Stimulated activated CD8-positive, alpha-beta memory T cell treated with anti-CD3 and anti-CD28 coated beads, Interleukin-12 subunit alpha, Interleukin-12 subunit beta, amount 100 ng/mL, for 4 hours (primary cell): Measurements from ENCODE around the gene MRPL51.

ENCODE experiments used
- DNase-seq: peaks from one replicate; pipeline ENCODE4 v3.0.0-alpha.2; 2020; ENCODE audit warnings: low read depth

The MRPL51 gene

GRCh38 chr12:6461401-6462233 is 31.4 kb downstream of the MRPL51 start:
- peak; percentile 64 for DNase-seq

GRCh38 chr12:6460751-6461371 is 32.2 kb downstream of the MRPL51 start:
- DNase-seq, result no peak

- no peak for DNase-seq
Measured at GRCh38 chr12:6459004-6459337, 34.1 kb downstream of the MRPL51 start.

- DNase-seq, result no peak
Measured at GRCh38 chr12:6458281-6459003, 34.6 kb downstream of the MRPL51 start.

- no peak for DNase-seq
Measured at GRCh38 chr12:6457220-6457945, 35.7 kb downstream of the MRPL51 start.

GRCh38 chr12:6452944-6453630 is 40.0 kb downstream of the MRPL51 start:
- no peak for DNase-seq

- DNase-seq, result no peak
Measured at GRCh38 chr12:6452245-6452943, 40.7 kb downstream of the MRPL51 start.

- peak; percentile 63 for DNase-seq
Measured at GRCh38 chr12:6451348-6452244, 41.5 kb downstream of the MRPL51 start, which contains the start of gene TAPBPL. Gene TAPBPL, plus strand, starts transcription at chr12:6452042. Its CDS starts 207 bp downstream, at chr12:6452249.

GRCh38 chr12:6450869-6451347 is 42.2 kb downstream of the MRPL51 start:
- no peak for DNase-seq

- no peak for DNase-seq
Measured at GRCh38 chr12:6450091-6450868, 42.8 kb downstream of the MRPL51 start.

- no peak for DNase-seq
Measured at GRCh38 chr12:6444704-6445688, 48.1 kb downstream of the MRPL51 start, which contains the start of gene CD27. Gene CD27, plus strand, starts transcription at chr12:6444955. Its CDS starts 141 bp downstream, at chr12:6445096.

- DNase-seq, result no peak
Measured at GRCh38 chr12:6444031-6444430, 49.0 kb downstream of the MRPL51 start.

GRCh38 chr12:6443361-6443983 is 49.6 kb downstream of the MRPL51 start:
- no peak for DNase-seq

GRCh38 chr12:6442836-6443235 is 50.2 kb downstream of the MRPL51 start:
- no peak for DNase-seq
